Upper lobe of left lung (tissue), 4 donors: ENCODE results near the gene F2R.

Experiments
- CTCF ChIP-seq, 6 experiments: fragments of 450-650 bp in 4 of 6; fragments of 200-600 bp in 2 of 6; sonication (generic) in 2 of 6; IDR thresholded peaks; one replicate each; pipeline ENCODE4 v1.5.1; 2016 to 2019; ENCODE audit warnings: antibody characterized with exemption in 6 of 6
- POLR2AphosphoS5 ChIP-seq, 2 donors: sonication (generic); formaldehyde crosslinking; IDR thresholded peaks; one replicate each; pipeline ENCODE4 v1.5.1; 2017; ENCODE audit warnings: antibody characterized with exemption in 2 of 2

- TF ChIP-seq POLR2AphosphoS5 (IDR thresholded peaks at IDR 0.05) = no peak
- TF ChIP-seq CTCF (IDR thresholded peaks at IDR 0.05) = no peak
These were observed 48.4 kb downstream of the F2R start for GRCh38 chr5:76764374-76764773.
